HG03575 (cell line): ENCODE results near the gene SLC5A2.
"Not testable (repeated sequence)": the region's sequence is repeated elsewhere in the genome, so short reads cannot be mapped to it uniquely, and the experiment has no call there.

ENCODE experiments used
- ATAC-seq: cut with Tn5 transposase; IDR thresholded peaks from one replicate; pipeline ENCODE4 v1.9.1; 2021; ENCODE audit not compliant: unreplicated experiment, insufficient number of reproducible peaks, low FRiP score; ENCODE audit errors: extremely low read depth

The SLC5A2 gene

GRCh38 chr16:31473264-31473984 is 9.5 kb upstream of the SLC5A2 start:
- no peak for ATAC-seq

DNA sequence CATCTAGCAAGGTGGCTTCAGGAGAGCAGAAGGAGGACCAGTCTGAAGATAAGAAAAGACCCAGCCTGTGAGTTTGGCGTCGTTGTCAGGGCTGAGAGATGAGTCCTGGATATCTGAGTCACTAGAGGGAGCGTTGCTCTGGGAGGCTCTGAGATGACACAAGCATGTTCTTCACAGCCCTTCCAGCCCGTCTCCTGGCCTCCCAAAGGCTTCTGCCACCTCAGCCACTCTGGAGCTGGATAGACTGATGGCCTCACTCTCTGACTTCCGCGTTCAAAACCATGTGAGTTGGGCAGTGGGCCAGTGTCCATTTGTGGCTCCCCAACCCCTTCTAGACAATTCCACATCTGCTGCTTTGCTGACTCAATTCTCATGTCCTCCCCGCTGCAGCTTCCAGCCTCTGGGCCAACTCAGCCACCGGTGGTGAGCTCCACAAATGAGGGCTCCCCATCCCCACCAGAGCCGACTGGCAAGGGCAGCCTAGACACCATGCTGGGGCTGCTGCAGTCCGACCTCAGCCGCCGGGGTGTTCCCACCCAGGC is 8.7 kb upstream of the SLC5A2 start:
- no peak for ATAC-seq

DNA sequence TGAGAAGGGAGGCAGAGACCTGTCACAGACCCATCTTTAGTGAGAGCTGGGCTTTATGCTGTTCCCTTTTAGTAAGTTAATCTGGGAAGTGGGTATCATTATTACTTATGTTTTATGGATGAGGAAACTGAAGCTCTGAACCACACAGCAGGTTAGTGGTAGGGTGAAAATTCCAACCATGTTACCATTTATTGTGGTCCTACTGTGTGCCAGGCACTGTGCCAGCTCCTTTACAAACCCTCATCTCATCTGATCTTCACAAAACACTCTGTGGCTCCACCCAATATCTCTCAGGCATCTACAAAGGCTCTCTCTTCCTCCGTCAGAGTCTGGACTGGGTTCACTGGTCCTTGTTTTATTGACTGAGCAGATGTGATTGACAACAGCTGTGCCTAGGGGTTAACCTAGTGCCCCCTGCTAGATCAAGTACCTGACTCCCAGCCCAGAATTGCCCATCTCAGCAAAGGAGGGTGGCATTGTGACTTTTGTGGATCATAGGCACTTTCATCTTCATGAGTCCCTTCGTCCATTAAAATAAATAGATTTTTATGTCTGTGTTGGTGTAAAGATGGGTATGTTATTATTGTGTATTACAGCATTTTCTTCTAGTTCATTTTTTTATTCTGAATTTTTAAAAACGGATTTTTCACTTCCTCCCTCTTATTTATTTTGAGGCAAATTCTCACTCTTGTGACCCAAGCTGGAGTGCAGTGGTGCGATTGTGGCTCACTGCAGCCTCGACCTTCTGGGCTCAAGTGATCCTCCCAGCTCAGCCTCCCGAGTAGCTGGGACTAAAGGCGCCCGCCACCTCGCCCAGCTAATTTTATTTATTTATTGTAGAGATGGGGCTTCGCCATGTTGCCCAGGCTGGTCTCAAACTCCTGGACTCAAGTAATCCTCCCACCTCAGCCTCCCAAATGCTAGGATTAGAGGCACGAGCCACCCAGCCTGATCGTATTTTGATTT is 7.9 kb upstream of the SLC5A2 start:
- ATAC-seq: no peak

DNA sequence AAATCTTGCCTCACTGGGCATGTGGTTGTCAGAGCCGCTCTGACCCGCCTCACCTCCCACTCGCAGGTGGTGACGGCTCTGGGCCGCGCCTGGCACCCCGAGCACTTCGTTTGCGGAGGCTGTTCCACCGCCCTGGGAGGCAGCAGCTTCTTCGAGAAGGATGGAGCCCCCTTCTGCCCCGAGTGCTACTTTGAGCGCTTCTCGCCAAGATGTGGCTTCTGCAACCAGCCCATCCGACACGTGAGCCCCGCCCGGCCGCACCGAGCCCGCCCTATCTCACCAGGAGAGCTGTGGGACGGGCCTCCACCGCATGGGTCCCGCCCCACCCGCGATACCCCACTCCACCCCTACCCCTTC is 7.0 kb upstream of the SLC5A2 start:
- ATAC-seq: no peak

- ATAC-seq: no peak
Observed at GRCh38 chr16:31476303-31477219, 6.4 kb upstream of the SLC5A2 start.

DNA sequence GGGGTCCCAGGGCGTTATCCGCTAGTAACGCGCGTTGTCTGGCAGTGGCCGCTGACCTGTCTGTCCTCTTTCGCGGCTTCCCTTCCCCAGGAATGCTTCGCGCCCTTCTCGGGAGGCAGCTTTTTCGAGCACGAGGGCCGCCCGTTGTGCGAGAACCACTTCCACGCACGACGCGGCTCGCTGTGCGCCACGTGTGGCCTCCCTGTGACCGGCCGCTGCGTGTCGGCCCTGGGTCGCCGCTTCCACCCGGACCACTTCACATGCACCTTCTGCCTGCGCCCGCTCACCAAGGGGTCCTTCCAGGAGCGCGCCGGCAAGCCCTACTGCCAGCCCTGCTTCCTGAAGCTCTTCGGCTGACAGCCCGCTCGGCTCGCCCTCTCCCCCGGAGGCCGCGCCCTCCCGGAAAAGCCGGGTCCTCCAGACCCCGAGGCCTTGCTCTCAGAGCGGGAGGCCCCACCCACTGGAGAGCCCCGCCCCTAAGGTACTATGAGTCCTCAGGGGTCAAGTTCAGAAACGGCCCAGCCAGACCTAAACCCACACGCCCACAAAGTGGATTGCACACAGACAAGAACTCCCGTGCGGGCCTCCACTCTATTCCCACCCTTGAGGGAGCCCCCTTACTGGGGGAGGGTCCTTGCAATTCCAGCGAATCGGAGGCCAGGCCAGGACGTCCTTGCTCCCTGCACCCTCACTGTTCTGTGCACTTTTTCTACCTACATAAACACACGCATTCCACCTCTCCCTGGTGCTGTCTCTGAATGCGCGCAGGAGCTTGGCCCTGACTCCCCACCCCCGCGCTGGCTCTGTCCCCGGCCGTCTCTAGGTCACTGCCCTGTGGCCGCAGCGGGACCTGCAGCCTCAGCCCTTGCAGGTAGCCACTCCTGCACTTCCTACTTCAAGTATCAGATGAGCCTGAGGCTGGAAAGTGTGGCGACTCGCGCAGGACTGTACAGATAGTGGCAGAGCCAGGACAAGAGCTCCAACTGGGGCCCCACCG is 5.4 kb upstream of the SLC5A2 start:
- ATAC-seq: no peak

DNA sequence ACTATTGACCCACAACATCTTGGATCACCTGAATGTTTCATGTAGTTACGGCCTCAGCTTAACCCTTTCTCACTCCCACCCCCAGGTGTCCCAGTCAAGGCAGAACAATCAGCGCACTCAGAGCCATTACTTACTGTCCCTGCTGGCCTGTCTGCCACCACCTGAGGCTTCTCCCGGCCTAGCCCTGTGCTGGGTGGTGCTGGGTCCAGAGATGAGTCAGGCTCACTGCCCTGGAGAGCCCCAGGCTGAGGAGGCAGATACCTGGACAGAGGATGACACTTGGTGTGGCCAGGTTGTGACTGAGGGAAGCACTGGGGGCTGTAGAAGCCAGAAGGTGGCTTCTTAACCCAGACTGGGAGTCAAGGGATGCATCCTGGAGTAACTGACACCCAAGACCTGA is 4.0 kb upstream of the SLC5A2 start:
- no peak for ATAC-seq

DNA sequence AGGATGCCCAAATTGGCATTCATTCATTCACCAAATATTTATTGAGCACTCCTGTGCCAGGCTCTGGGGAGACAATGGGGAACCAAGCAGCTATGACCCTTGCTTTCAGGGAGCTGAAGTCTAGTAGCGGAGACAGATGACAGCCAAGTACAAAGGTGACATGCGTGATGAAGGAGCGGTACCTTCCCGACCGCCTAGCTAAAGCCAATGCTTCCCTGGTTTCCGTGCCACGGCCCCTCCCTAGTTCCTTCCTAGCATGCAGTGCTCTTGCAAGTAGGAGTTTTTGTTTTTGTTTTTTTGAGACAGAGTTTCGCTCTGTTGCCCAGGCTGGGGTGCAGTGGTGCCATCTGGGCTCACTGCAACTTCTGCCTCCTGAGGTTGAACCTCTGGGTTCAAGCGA is 3.2 kb upstream of the SLC5A2 start:
- ATAC-seq: no peak

DNA sequence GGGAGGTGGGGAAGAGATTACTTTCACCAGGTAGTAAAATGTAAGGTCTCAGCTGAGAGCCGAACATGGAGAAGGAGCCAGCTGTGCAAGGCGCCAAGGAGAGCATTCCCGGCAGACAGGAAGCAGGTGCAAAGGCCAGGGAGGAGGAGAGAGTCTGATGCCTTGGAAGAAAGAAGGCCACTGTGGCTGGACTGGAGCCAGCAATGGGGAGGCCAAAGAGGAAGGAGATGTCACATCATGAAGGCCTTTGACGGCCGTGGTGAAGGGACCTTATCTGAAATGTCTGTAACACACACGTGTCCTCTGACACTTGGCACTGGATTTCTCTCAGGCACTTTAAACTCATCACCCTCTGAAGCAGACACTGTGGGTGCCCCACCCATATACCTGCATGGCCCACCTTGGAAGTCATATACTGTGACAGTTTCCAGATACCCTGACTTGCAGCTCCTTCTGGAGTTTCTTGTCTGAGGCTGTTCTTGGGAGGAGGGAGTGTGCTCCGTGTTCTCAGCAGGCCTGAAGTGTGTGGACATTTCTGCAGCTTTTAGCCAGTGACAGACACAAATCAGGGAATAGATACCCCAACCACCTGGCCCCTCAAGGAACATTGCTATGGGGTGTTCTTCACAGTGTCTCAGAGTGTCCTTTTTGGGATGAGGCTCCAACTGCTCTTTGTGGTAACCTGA is 1.9 kb upstream of the SLC5A2 start:
- no peak for ATAC-seq

GRCh38 chr16:31484048-31484447 is 1.1 kb downstream of the SLC5A2 start:
- not testable (repeated sequence) for ATAC-seq

- no peak for ATAC-seq
Observed at GRCh38 chr16:31484491-31485171, 1.7 kb downstream of the SLC5A2 start.

GRCh38 chr16:31485571-31485970 is 2.6 kb downstream of the SLC5A2 start:
- ATAC-seq: no peak

- no peak for ATAC-seq
Observed at GRCh38 chr16:31486045-31486444, 3.1 kb downstream of the SLC5A2 start.

DNA sequence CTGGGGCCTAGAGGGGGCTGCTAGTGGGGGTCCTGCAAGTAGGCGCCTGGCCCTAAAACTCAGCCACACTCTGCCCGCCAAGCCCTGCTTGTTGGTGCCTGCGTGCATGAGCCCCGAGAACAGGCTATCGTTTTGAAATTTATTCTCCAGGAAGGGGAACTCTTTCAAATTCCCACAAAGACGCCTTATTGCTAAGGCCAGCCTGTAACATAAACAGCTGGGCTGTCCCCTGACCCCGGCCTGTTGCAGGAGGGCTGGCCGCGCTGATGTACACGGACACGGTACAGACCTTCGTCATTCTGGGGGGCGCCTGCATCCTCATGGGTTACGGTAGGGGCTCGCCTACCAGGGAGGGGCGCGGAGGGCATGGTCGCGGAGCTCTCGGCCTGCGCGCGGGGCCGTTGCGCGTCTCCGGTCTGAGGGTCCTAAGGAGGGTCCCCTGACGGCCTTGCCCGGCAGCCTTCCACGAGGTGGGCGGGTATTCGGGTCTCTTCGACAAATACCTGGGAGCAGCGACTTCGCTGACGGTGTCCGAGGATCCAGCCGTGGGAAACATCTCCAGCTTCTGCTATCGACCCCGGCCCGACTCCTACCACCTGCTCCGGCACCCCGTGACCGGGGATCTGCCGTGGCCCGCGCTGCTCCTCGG is 4.3 kb downstream of the SLC5A2 start:
- ATAC-seq: no peak

DNA sequence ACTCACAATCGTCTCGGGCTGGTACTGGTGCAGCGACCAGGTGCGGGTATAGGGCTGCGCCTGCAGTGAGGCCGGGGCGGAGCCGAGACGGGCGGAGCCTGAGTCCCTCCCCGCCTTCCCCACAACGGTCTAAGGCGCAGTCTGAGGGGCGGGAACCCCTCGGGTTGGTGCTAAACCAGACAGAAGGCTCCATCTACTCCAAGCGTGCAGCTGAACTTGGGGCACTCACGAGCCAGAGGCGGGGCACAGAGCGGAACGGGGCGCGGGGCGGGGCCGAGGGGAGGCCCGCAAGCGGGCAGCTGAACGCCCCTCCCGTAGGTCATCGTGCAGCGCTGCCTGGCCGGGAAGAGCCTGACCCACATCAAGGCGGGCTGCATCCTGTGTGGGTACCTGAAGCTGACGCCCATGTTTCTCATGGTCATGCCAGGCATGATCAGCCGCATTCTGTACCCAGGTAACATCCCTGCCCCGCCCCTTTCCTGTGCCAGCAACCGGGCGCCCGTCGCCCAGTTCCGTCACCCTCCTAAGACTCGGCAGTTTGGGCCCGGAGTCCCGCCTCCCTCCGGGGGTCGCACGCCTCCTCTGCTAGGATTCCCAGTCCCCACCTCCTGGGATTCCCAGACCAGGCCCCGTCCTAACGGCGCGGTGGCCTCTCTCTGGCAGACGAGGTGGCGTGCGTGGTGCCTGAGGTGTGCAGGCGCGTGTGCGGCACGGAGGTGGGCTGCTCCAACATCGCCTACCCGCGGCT is 5.0 kb downstream of the SLC5A2 start:
- no peak for ATAC-seq
